ENCODE measurements around the gene FRMD4A.

The FRMD4A gene

DNA sequence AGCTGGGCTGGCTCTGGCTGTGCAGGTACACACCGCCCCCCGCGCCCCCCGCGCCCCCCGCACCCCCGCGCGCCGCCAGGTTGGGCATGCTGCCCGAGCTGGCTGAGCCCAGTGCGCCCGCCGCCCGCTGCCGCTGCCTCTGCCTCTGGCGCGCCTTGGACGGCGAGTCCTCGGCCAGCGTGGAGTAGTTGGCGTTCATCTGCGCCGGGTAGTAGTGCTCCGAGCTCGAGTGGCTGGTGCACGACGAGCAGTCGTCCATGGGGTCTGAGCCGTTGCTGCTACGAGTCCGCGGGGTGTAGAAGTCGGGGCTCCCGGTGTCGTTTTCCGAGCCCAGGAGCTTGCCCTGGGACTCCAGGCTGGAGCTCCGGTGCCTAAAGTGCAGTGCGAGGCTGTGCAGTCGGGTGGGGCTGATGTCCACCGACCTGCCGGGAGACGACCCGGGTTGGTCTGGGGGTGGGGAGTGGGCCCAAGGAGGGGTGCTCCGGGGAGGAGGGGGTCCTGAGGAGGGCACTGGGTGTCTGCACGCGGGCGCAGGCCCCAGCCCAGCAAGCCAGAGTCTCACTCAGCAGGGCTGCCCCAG, 673.5 kb downstream of the FRMD4A start:
- FAIRE-seq: no peak

DNA sequence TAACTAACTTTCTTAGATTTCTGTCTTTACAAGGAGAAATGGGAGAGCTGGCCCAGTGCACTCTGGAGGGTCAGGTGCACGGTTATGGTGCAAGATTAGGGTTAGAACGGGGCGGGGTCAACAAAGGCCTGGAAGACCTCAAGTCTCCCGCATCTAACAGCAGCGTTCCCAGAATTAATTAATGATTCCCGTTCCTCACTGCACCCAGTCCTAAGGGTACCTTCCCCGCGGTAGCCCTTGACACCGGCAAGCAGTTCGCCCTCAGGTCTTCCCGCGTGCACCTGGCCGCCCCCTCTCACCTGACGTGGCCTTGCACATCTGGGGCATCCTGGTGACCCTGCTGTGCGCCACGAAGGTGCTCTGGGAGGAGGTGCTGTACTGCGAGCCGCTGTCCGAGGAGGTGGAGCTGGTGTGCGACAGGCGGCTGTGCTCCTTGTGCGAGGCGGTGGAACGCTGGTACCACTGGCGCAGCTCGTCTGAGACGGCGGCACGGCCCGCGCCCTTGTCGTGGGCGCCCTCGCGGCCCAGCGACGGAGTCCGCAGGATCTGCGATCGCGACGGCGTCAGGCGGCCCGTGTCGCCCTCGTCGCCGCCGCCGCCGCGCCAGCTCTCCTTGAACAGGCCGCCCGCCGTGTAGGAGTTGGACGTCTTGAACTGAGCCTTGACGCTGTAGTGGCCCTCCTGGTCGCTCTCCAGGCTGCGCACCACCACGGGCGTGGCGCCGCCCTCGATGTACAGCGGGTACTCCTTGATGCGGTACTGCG, 674.2 kb downstream of the FRMD4A start:
- no peak for FAIRE-seq

DNA sequence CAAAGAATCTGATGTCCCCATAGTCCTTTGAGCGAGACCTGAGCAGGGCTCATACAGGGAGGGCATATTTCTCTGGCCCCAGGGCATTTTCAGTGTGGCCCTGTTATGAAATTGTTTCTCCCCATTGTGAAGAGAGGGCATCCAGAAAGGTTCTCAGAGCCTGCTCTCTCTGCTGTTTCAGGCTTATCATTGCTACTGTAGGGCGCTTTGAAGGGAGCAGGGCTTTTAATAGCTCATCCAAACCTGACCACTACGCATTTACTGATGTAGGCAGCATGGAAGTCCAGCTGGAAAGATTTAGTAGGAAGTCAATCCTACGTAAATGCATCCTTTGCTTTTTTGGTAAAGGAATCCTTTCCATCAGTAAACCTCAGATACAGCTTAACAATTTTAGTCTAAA, 675.9 kb downstream of the FRMD4A start:
- no peak for FAIRE-seq

DNA sequence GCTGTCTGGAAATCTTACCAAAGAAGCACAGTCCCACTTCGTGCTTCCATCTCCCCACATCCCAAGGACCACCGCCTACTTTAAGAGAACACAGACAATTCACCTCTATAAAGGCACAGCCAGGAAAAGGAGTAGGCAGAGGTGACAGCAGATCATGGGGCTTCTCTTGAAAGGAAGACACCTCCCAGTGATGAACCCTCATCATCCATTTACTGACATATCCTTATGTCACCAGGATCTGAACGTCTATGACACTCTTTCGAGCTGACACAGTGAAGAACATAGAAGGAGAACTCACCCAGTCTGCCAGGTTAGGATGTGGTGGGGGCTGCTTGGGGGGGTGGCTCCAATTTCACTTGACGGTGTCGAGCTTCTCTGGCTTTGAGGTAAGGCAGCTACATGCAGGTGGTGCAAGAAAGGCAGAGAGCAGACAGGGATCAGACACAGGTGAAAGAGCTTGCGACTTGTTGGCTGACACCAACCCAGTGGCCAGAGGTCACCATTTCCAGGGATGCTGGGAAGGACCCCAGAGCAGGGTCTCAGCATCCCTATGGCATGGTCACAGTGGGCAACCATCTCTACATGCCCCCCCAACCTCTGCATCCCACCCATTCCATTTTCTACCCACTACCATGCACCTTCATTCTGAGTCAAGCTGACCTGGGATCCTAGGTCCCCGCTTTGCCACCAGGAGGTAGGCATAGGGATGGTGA, 676.5 kb downstream of the FRMD4A start:
- no peak for FAIRE-seq

DNA sequence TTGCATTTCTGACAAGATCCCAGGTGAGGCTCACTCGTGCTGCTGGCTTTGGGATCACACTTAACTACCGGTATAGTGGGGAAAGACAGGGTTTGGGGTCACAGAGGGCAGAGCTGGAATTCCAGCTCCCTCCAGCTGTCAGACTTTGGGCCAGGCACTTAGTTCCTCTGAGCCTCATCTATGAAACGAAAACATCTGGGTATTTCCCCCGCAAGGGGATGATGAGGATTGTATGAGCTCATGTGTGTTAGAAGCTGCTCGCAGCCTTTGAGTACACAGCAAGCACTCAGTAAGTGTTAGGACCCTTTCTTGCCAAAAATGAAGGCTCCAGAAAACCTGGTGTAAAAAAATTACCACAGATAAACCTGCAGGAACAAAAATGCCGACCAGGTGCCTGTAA, 677.9 kb downstream of the FRMD4A start:
- no peak for FAIRE-seq

DNA sequence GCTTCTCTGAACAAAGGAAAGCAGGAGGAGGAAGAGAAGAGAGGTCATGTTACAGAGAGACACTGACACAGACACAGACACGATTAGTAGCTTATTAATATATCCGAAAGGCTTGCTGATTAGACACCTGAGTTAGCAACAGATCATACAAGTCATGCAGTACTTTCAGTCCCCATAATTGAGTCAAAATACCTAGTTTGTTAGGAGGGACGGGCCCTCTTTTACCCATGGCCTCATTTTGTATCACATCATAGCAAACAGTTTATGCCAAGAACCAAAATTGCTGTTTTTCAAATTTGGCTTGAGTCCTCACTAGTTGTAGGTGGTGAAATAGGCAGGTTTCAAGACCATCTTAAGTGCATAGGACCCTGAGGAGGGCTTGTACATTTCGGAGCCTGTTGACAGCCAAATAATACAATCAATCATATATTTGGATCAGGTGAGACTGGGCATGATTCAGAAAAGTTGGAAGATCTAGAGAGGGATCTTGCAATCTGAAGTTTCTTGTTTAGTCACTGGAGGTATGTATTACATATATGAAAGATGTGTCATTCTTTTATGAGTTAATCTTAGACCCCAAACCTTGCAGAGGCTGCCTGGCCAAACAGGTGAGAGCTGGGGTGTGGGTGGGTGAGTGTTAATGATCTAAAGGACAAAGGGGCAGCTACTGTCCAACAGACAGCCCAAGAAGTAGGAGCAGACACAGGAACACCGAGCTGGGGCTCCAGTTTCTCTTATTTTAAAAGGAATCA, 678.6 kb downstream of the FRMD4A start:
- FAIRE-seq: no peak

DNA sequence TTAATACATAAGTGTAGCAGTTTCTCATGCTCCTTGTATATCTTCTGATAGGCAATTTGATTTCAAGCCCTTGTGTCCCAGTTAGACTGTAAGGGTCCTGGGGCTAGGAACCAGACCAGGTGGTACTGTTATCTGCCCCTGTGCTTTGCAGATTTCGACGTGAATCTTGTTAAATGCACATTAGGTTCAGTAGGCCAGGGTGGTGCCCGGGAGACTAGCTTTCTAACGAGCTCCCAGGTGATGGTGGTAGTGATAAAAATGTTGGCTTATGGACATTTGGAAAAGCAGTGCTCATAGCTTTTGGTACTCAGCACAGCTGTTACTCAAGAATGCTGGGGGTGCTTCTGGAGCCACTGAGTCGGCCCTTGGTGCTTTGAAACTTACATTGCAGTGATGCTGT, 679.8 kb downstream of the FRMD4A start:
- FAIRE-seq: no peak

DNA sequence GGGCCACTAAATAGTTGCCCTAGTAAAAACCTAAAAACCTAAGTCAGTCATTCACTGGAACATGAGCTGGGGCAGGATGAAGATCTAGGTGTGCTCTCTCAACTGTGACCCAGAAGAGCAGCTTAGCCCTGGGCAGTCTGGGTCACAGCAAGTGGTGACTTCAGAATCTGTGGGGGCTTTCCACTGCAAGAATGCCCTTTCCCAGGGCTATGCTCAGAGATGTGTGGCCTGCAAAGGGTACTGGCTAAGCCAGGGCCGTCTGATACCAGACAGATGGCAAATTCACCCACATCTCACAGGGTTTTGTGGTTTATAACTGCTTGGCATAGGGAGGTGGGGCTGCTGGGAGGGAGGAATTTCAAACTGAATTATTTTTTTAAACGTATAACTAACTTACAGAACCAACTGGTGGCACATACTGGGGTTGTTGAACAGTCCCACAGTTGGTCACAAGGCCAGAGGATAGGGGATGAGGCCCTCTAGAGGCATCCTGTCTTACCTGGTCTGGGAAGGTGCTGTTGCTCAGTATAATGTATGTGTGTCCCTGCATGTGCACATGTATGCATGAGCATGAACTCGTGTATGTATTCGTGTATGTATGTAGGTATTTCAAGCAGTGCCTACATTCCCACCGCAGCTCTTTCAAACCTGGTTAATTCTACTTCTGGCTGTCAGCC, 680.7 kb downstream of the FRMD4A start:
- no peak for FAIRE-seq

DNA sequence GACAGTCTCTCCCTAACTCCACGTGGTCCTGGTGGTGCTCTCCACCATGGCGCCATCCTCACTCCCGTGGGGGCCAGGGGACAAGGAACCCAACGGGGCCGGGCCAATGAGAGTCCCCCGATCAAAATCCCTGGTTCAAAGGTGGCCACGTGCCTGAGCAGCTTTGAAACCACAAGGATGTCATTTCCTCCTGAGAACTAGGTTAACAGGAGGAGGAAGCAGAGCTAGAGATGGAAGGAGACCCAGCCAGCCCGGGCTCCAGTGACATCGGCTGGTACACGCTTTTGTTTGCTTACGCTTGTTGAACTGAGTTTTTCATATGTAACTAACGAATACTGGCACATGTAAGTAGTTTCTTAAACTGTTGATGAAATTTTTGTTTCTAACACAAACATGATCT, 682.3 kb downstream of the FRMD4A start:
- no peak for FAIRE-seq

DNA sequence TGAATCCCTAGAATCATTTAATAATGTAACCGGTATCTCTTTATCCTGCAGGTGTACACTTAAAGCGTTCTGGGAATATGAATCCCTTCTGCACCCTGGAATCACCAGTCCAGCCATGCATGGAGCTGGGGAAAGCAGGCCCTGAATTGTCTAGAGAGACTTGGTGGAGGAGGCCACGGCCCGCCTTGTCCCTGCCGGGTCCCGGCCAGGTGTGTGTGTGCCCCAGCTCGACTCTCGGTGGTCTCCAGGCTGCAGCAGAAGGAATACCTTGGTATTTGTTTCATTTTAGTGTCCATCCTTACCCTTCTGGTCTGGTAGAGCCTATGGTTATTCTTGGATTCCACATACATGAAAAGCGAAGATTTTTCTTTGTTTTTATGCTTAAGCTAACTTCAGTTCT, 685.9 kb downstream of the FRMD4A start:
- FAIRE-seq: no peak

DNA sequence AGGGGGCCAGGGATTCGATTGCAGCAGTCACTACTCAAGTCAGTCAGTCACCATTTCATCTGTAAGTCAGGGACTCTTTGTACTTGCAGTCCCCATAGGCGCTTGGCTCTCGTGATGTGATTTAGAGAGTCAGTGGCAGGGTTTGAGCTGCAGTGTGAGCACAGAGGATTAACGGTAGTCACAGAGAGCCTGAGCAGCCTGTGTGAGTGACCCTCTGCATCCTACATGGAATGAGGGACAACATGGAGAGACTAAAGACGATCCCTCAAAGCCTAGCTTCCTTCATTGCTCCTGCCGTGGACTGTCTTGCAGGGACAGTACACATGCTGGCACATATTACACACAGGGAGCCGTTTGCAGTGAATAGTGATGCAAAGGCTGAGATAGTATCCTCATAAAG, 687.7 kb downstream of the FRMD4A start:
- FAIRE-seq: no peak

DNA sequence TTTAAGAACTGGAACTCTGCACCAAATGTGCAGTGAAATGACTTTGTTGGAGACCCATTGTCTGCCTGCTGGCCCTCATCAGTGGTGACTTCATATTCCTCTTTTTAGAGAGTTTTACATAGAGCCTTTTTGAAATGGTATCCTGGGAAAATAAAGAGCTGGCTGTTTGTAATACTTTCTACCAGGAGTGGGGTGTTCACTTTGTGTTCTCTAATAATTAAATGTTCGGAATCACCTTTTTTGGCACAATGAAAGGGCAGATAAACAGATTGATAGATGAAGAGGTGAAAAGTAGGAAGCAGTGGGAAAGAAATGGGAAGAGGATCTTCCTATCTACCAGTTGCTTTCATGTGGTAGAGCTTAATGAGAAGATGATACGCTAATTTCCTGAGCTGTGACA, 688.4 kb downstream of the FRMD4A start:
- no peak for FAIRE-seq

DNA sequence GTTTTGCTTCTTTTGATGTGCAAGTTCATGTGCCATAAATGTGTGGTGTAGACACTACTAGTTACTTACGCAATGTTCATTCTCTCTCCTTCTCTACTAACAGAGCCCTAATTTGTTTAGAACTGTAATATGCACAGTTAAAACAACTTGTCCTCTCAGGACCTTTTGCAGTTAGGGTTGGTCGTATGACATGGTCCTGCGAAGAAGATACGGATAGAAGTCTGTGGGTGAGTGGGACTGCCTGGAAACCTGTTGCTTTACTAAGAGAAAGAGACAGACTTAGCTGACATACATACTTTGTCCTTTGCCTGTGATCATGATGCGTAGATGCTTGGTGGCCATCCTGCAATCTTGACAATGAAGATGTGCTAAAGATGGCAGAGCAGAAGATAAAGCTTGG, 692.8 kb downstream of the FRMD4A start:
- FAIRE-seq: no peak

DNA sequence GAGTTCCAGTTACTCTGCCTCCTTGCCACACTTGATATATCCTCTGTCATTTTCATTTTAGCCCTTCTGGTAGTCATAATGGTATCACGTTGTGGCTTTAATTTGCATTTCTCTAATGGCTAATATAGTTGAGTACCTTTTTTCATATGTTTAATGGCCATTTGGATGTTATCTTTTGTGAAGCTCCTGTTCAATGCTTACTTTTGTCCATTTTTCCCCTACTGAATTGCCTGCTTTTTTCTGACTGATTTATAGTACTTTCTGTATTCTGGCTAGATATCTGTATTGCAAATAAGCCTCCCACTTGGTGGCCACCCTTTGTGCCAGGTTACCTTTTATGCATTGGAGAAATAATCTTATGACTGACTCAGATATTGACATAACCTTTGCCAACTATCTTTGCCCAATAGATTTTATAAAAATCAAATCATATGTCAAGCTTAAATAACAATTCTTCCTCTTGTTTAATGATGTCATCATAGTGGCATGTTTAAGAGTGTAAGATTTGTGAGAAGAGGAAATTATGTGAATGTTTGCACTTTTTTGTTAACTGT, 693.3 kb downstream of the FRMD4A start:
- FAIRE-seq: no peak

DNA sequence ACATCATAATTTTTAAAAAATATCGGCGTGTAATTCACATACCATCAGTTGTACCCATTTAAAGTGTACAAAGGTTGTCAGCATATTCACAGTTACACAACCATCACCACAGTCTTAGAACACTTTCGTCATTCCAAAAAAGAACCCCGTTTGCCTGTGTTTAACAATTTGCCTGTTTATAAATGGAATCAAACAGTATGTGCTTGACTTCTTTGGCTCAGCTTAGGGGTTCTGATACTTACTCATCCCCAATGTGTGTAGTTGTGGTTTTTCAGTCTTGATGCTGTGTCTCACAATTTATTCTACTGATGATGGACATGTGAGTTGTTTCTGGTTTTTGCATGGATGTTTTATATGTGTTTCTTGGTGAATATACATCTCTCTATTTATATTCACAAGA, 693.9 kb downstream of the FRMD4A start:
- FAIRE-seq: no peak

DNA sequence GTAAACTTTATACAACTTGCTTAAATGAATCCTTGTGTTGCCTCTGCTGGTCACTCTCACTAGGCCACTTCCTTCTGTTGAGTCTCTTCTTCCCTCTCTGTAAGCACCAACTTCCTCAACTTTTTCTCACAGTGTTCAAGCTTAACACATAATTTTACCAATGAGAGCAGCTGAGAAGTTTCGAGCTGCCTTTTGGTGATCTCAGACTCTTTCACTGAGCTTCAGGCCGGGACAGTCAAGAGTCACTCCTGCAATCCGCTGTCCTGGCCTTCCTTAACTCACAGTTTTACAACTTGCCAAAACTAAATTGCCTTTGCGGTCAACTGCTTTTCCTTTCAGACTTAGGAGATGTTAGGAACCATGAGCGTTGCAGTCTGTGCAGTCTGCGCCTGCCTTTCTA, 696.5 kb downstream of the FRMD4A start:
- FAIRE-seq: no peak

DNA sequence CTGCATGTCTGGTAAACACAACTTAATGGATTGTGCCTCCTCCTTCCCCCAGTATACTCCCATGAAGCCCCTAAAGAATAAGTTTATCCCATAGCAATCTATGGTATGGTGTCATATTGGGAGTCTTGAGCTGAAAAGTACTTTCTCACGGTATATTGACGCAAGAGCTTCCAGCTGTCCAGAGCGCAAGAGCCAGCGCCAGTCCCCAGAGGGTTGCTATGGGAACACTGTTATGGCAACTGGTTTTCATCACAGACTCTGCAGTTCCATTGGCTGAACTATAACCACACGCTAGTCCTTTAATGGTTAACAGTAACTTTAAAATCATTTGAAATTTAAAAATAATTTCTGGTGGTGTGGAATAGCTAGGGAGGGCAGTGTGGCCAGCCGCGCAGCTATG, 697.0 kb downstream of the FRMD4A start:
- no peak for FAIRE-seq

DNA sequence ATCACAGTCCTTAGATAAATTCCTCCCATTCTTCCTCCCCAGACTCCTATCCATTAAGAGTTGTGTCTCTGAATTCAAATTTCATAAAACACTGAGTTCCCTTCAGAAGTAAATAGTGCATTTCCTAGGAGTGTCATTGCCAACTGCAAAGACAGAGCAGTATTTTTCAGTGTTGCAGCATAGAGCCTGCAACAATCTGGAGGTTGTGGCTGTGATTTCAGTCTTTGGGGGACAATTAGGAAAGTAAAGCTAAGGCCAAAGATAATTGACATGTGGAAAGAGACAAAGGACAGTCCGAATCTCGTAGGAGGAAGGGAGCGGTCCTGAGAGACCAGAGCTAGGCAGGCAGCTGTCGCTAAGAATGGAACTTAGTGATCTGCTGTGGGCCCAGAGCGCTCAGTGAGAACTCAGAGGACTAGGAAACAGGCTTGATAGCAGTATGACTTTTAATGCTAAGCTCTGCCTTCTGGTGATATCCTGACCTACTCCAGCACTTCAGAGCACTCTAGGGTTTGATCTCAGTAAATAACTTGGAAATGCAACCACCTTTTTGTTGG, 697.8 kb downstream of the FRMD4A start:
- no peak for FAIRE-seq

DNA sequence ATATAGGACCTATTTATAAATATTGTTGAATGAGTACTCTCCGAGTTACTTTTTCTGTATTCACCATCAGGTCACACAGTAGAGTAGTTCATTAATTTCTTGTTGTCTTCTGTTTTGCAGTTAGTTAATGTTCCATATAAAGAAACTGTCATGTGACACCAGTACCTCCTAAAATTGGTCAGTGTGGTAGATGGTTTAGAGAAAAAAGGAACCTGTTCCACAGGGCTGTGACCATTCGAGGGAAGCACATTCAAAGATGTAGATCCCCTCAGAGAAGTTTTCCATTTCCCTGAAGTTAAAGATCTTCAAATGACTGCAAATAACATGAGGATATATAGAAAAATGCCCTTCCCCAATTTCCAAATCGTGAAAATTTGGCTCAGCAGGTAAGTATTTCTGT, 698.3 kb downstream of the FRMD4A start:
- no peak for FAIRE-seq

DNA sequence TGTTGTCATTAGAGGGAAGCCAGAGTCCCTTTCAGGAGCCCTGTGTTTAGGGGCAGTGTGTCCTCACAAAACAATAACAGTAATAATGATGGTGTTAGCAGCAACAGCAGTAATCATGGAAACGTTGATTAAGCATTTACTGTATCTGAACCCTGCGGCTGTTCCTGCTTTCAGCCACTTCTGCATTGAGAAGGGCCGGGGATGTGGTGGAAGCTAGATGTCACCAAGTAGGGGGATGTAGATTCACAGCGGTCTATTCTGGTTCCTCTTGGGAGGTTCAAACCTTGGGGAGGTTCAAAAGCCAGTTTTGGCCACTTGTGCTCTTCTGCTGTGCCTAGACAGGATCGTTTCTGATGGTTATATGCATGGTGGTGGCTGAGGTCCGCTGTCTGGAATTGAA, 699.1 kb downstream of the FRMD4A start:
- FAIRE-seq: no peak

DNA sequence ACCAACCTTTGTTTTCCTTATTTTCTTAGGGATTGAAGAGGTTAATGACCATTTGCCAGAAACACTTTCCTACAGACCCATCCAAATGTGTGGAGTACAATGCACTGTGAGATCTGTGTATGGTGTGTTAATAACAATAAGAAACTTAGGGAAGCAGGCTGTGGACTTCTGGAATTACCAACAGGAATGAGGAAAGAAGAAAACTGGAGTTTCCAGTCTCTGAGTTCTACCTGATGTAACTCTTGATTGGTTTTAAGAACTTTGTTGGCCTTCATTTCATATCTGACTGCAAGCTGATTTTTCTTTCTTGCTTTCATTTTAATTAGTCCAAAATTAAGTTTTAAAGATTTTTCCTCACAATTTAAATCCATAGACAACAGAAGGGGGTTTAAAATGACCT, 700.5 kb downstream of the FRMD4A start:
- FAIRE-seq: no peak

DNA sequence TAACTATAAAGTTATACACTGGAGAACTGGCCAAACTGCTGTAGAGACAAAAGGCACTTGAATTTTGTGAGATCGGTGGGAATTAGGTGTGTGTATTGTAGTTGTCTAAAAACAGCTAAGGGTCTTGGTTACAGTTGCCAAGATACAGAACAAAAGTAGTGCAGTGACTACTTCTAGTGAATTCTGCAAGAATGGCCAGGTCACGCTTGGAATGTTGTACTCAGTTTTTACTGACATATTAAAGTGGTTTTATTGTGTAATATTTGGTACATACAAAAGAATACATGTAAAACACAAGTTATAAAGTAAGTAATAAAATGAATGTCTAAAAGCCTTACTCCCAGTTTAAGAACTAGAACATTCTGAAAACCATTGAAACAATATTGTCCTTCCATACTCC, 701.6 kb downstream of the FRMD4A start:
- no peak for FAIRE-seq
